ENCODE results near the gene ING5. TPM values are rescaled to one million over a fixed set of nuclear protein-coding genes. Genes with fewer than 3 reads are reported as not detected.

ING5 gene
- total RNA-seq, 1 experiment from 2014 or later, result 45.9 TPM

DNA sequence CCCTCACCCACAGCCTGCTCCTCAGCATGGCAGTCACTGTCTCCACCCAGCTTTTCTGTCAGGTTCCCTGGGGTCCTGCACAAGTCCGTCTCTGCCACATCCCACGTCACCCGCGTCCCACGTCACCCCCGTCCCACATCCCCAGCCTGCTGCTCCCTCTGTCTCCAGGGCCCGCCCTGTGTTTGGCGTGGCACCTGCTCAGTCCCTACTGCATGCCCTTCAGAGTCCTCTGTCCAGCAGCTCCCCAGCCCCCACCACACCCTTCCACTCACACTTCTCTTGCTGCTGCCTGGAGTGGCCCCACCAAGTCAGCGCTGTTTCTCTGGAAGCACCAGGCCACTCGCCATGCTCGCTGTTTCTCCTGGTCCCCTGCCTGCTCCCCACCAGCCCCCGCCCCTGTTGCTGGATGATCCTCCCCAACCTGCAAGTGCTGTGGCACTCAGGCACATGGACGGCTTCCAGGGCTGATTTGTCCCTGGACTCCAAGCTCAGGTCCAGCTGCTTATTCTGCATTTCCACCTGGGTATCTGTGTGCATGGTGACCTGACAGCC lies 45.6 kb upstream of the ING5 start:
- TF ChIP-seq, protein P1, sequence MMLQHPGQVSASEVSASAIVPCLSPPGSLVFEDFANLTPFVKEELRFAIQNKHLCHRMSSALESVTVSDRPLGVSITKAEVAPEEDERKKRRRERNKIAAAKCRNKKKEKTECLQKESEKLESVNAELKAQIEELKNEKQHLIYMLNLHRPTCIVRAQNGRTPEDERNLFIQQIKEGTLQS (IDR thresholded peaks at IDR 0.05), result no peak
- TF ChIP-seq CEBPB (IDR thresholded peaks at IDR 0.05; ENCODE audit: low read depth) (no peak), YY1 (IDR thresholded peaks at IDR 0.05; ENCODE audit: extremely low read depth, insufficient replicate concordance, low read depth, low read length) (no peak), RAD21 (IDR thresholded peaks at IDR 0.05; ENCODE audit: low read depth) (no peak), SIN3A (IDR thresholded peaks at IDR 0.05; ENCODE audit: low read depth) (no peak), JUND (IDR thresholded peaks at IDR 0.05) (no peak), EGR1 (IDR thresholded peaks at IDR 0.05; ENCODE audit: low read depth) (no peak), ZFX (IDR thresholded peaks at IDR 0.05) (no peak), CBX3 (IDR thresholded peaks at IDR 0.05; ENCODE audit: low read depth) (no peak), ZNF274 (IDR thresholded peaks at IDR 0.05; ENCODE audit: low read depth, low read length) (no peak), FOSL1 (IDR thresholded peaks at IDR 0.05; ENCODE audit: low read depth) (no peak), SRF (IDR thresholded peaks at IDR 0.05; ENCODE audit: low read depth) (no peak)
- TF ChIP-seq, protein P2, sequence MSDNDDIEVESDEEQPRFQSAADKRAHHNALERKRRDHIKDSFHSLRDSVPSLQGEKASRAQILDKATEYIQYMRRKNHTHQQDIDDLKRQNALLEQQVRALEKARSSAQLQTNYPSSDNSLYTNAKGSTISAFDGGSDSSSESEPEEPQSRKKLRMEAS (IDR thresholded peaks at IDR 0.05), result no peak
- TF ChIP-seq, protein P3, sequence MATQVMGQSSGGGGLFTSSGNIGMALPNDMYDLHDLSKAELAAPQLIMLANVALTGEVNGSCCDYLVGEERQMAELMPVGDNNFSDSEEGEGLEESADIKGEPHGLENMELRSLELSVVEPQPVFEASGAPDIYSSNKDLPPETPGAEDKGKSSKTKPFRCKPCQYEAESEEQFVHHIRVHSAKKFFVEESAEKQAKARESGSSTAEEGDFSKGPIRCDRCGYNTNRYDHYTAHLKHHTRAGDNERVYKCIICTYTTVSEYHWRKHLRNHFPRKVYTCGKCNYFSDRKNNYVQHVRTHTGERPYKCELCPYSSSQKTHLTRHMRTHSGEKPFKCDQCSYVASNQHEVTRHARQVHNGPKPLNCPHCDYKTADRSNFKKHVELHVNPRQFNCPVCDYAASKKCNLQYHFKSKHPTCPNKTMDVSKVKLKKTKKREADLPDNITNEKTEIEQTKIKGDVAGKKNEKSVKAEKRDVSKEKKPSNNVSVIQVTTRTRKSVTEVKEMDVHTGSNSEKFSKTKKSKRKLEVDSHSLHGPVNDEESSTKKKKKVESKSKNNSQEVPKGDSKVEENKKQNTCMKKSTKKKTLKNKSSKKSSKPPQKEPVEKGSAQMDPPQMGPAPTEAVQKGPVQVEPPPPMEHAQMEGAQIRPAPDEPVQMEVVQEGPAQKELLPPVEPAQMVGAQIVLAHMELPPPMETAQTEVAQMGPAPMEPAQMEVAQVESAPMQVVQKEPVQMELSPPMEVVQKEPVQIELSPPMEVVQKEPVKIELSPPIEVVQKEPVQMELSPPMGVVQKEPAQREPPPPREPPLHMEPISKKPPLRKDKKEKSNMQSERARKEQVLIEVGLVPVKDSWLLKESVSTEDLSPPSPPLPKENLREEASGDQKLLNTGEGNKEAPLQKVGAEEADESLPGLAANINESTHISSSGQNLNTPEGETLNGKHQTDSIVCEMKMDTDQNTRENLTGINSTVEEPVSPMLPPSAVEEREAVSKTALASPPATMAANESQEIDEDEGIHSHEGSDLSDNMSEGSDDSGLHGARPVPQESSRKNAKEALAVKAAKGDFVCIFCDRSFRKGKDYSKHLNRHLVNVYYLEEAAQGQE (IDR thresholded peaks at IDR 0.05; ENCODE audit: low read depth), result no peak
- TF ChIP-seq, protein P4, sequence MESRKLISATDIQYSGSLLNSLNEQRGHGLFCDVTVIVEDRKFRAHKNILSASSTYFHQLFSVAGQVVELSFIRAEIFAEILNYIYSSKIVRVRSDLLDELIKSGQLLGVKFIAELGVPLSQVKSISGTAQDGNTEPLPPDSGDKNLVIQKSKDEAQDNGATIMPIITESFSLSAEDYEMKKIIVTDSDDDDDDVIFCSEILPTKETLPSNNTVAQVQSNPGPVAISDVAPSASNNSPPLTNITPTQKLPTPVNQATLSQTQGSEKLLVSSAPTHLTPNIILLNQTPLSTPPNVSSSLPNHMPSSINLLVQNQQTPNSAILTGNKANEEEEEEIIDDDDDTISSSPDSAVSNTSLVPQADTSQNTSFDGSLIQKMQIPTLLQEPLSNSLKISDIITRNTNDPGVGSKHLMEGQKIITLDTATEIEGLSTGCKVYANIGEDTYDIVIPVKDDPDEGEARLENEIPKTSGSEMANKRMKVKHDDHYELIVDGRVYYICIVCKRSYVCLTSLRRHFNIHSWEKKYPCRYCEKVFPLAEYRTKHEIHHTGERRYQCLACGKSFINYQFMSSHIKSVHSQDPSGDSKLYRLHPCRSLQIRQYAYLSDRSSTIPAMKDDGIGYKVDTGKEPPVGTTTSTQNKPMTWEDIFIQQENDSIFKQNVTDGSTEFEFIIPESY (IDR thresholded peaks at IDR 0.05; ENCODE audit: extremely low read depth, insufficient replicate concordance, low read length), result no peak
- TF ChIP-seq, protein P5, sequence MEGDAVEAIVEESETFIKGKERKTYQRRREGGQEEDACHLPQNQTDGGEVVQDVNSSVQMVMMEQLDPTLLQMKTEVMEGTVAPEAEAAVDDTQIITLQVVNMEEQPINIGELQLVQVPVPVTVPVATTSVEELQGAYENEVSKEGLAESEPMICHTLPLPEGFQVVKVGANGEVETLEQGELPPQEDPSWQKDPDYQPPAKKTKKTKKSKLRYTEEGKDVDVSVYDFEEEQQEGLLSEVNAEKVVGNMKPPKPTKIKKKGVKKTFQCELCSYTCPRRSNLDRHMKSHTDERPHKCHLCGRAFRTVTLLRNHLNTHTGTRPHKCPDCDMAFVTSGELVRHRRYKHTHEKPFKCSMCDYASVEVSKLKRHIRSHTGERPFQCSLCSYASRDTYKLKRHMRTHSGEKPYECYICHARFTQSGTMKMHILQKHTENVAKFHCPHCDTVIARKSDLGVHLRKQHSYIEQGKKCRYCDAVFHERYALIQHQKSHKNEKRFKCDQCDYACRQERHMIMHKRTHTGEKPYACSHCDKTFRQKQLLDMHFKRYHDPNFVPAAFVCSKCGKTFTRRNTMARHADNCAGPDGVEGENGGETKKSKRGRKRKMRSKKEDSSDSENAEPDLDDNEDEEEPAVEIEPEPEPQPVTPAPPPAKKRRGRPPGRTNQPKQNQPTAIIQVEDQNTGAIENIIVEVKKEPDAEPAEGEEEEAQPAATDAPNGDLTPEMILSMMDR (IDR thresholded peaks at IDR 0.05 in 2 of 3, conservative IDR thresholded peaks at IDR 0.05 in 1 of 3; ENCODE audit: borderline replicate concordance in 1 of 3, insufficient read depth in 1 of 3, low read depth in 2 of 3, low read length in 2 of 3), result no peak
- Histone ChIP-seq H3K79me2 (ENCODE audit: insufficient read depth, low read length) (peaks cover 18% of the 10 kb centered on the region), H3K27me3 (ENCODE audit: insufficient read depth, low read length) (no peaks in the 10 kb centered on the region), H4K20me1 (ENCODE audit: insufficient read depth) (no peaks in the 10 kb centered on the region), H3K27ac (ENCODE audit: low read depth, low read length) (no peak overlapping the region), H3K4me3 (replicated peaks in 1 of 2; ENCODE audit: low read depth in 1 of 2, low read length in 2 of 2) (no peak overlapping the region), H3K9me3 (ENCODE audit: control insufficient read depth in 1 of 2, insufficient read depth in 1 of 2, low read depth in 1 of 2, low read length in 2 of 2) (no peaks in the 10 kb centered on the region), H3K9ac (ENCODE audit: low read length) (no peak overlapping the region), H3K4me2 (ENCODE audit: low read length) (no peak overlapping the region), H3K4me1 (ENCODE audit: control insufficient read depth in 1 of 2, insufficient read depth in 2 of 2, low read length in 2 of 2) (no peaks in the 10 kb centered on the region), H3K9me2 (ENCODE audit: insufficient read depth) (no peaks in the 10 kb centered on the region), H3K36me3 (ENCODE audit: control insufficient read depth in 1 of 2, insufficient read depth in 2 of 2, low read length in 2 of 2) (peaks cover 24 to 29% of the 10 kb centered on the region in 2 experiments; a peak in 3 of 4 replicates), H2AFZ (ENCODE audit: low read depth, low read length, poor library complexity, severe bottlenecking) (no peak overlapping the region)
- CTCF ChIA-PET, result no interaction called here
- RAD21 ChIA-PET (ENCODE audit: low non-redundant PET in 1 of 2, low total read pairs in 2 of 2, uncharacterized antibody in 2 of 2, unreplicated experiment in 2 of 2), result no interaction called here
- no peak for ATAC-seq
- no peak for DNase-seq (ENCODE audit: low read depth, low spot score)
- intact Hi-C loops (cut with micrococcal nuclease), result no loop called here
- POLR2A ChIA-PET, result no interaction called here
- BruUV-seq (replicated peaks), result no TSS peak
